Dermis blood vessel endothelial cell (primary cell): ENCODE data around the gene ACOT8. TPM values are rescaled to one million over a fixed set of nuclear protein-coding genes. Genes with fewer than 3 reads are reported as not detected.
"Not testable (repeated sequence)": the region's sequence is repeated elsewhere in the genome, so short reads cannot be mapped to it uniquely, and the experiment has no call there.

Source experiments
- DNase-seq: peaks from one replicate; pipeline ENCODE4 v3.0.0; 2010
- total RNA-seq: library from RNA; depleted of rRNA; stranded (reverse); fragments of >200 nt; gene quantifications from 2 replicates; pipeline ENCODE4 v1.2.3, GENCODE V29; 2014

Gene ACOT8
- total RNA-seq, 1 donor from 2014 or later = 42.5 TPM

DNA sequence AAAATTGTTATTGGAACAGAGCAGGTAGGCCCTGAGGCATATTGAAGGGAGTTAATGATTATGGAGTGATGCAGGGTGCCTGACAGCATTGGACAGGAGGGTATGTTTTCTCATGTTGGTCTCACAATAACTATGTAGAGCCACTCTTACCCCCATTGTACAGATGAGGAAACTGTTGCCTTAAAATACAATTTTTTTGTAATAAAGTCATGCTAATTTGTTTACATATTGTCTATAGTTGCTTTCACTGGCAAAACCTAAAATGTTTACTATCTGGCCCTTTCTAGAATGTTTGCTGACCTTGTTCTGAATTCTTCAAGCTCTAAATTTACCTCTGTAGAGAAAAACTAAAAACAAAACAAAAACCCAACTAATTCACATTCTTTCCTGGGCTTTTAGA, 5.7 kb downstream of the ACOT8 start:
- DNase-seq = no peak

DNA sequence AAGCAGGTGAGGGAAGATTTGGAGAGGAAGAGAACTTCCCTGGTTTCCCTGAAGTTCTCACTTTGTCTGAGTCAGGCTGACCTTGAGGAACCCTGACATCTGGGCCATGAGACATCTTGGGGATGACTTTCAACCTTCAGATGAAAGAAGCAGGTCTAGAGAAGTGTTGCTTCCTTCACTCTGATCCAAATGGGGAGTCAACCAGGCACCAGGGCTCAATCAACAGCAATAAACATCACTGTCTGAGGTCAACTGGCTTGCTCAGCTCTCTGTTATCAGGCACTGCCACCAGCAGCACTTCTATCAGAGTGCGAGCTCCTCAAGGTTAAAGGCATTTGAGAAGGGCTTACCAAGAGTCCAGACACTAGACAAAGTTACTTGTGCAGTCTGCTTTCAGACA, 6.3 kb downstream of the ACOT8 start:
- DNase-seq = no peak

DNA sequence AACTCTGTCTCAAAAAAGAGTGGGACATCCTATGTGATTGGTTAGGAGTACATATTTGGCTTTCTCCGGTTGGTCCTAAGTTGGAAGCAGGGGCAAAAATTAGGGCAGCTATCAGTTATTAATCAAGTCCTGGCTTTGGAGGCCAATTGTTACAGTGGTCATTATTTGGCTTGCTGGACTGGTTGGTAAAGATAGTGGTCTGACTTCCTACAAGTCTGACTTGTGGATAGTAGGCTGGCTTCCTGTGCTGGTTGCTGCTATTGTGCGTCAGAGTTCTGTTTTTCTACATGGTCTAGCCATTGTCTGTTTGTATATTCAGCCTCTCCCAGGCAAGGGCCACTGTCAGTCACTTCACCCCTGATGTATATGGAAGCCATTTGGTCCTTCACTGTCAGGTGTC, 7.0 kb downstream of the ACOT8 start:
- DNase-seq = no peak

DNA sequence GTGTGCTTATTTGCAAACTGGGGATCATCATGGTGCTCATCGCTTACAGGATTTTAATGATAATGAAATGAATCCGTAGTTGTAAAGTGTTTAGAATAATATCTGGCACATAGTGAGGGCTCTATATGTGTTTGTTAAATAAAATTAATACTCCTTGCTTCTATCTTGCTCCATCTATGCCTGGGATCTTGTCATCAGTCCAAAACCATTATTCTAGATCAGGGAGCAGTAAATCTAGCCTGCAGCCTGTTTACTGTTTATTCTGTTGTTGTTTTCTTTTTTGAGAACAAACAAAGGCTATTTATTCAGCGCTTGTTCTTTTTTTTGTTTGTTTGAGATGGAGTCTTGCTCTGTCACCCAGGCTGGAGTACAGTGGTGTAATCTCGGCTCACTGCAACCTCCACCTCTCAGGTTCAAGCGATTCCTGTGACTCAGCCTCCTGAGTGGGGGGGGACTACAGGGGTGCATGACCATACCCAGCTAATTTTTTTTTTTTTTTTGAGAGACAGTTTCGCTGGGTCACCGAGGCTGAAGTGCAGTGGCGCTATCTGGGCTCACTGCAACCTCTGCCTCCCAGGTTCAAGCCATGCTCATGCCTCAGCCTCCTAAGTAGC, 8.1 kb downstream of the ACOT8 start:
- DNase-seq = no peak

DNA sequence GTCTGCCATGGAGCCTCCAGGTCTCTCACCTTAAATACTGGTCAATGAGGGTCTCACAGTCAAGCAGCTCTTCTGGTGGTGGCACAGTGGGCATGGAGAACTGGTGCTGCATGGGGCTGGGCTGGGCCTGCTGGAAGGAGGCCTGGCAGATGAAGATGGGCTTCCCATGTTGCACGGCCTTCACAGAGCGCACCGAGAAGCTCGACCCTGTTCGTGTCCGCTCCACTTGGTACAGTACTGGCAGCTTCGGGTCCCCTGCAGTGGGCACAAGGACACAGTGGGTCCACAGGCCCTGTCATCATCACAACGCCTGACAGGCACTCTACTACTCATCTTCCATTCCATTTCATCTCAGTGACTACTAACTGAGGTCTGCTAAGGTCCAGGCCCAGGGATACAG, 8.8 kb downstream of the ACOT8 start:
- no peak for DNase-seq

DNA sequence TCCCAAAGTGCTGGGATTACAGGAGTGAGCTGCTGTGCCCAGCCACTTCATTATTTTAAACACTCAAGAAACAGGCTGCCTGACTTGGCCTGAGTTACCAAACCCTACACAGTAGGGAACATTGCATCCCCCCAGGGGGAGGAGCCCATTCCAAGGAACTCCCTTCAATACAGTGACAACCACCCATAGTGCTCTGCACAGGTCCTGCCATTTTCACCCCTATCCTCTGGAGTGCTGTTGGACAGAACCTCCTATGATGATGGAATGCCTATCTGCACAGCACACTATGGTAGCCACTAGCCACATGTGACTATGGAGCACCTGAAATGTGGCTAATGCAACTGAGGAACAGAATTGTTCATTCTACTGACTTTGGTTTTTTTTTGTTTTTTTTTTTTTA, 11.7 kb downstream of the ACOT8 start:
- no peak for DNase-seq

DNA sequence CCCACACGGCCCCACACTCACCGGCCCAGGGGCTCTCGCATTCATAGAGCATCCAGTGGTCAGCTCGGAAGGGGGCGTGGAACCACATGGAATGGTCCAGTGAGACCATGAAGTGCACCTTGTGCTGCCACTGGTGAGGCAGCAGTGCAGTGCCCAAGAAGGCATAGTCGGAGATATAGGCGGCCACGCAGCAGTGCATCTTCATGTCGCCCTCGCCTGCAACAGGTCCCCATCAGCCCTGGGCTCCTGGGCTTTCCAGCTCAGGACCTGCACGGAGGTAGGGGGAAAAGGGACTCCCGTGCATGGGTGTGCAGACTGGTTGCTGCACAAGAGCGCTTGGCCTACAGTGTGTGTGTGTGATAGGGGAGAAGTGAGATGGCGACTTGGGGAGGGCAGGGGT, 13.7 kb downstream of the ACOT8 start:
- no peak for DNase-seq

DNA sequence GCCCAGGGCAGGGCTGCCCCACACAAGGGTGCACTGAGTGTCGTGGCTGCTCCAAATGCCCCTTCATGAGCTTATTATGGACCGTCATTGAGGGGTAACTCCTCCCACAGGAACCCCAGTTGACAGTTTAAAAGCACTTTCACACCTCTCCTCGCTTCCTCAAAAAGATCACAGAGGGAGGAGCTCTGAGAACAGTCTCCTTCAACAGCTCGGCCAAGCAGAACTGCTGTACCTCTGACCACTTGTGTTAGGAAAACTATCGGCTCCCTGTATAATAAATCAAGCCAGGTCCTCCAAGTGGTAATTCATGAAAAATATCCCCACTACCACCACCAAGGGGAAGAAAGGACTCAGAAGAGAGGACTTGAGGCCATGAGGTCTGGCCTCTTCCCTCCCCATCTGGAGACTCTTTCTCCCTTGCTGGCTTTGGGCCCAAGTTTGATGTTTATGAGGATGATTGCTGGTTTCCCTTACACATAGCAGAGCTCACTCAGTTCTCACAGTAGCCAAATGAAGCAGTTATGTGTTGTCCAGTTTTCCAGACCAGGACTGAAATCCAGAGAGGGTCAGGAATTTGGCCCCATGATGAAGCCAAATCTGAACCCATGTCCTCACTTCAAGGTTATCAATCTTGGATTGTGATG, 14.9 kb downstream of the ACOT8 start:
- peak; percentile 28 for DNase-seq

DNA sequence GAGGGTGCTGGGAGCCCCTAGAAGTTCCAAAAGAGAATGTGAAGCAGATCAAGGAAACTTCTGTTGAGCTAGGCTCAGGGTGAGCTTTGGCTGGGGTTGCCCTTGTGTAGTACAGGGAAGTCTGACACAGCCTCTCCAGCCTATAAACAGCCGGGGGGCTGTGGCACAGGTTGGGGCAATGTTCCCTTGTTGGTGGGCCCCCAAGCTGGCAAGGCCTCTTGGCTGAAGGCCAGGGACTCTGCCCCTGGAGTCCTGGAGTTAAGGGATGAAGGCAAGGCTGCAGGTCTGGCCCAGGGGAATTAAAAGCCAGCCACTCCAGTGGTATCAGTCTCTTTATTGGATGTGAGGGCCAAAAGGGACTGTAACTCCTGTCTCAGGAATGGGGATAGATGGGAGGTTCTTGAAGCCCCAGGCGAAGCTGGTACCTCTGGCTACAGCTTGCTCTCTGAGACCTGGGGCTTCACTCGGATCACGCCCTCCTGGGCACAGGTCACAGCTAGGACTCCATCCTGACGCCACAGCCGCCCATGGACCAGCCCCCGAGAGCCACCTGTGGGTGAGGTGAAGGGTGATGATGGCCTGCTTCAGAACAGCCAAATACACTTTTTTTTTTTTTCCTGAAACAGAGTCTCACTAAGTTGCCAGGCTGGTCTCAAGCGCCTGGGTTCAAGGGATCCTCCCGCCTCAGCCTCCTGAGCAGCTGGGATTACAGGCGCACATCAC, 15.6 kb downstream of the ACOT8 start:
- DNase-seq = no peak

DNA sequence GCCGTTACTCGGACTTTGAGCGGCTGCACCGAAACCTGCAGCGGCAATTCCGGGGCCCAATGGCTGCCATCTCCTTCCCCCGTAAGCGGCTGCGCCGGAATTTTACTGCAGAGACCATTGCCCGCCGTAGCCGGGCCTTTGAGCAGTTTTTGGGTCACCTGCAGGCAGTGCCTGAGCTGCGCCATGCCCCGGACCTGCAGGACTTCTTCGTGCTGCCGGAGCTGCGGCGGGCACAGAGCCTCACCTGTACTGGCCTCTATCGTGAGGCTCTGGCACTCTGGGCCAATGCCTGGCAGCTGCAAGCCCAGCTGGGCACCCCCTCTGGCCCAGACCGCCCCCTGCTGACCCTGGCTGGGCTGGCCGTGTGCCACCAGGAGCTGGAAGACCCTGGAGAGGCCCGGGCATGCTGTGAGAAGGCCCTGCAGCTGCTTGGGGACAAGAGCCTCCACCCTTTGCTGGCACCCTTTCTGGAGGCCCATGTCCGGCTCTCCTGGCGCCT, 16.4 kb downstream of the ACOT8 start:
- no peak for DNase-seq

DNA sequence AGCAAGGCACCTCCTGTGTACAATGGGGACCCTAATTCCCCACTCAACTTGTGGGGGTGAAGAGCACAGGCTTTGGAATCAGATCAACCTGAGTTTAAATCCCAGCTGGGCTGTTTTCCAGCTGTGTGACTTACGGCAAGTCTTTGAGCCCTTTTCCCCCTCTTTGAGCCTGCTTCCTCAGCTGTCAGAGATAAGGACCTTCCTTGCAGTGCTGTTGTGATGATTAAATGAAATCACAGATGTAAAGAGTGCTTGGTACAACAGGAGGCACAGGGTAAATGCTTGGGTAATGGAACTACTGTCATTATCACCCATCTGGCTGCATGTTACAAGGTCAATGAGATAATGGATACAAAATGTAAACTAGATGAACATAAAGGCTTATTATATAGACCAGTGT, 20.4 kb downstream of the ACOT8 start:
- DNase-seq = no peak

DNA sequence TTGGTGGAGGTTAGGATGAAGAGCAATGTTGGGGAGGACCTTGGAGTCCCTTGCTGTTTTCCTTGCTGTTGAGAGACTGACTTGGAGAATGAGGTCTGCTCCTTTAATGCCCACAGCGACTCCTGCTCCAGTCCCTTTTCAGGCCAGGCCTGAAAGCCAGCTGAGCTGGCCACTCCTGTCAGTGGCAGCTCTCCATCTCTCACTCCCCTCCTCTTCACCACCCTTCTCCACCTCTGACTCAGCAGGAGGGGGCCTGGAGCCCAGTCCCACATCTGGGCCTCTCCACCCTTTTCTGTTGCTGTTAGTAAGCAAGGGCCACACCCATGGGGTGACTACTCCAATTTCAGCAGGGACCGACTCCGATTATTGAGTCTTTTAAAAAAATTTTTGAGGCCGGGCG, 21.4 kb downstream of the ACOT8 start:
- no peak for DNase-seq

DNA sequence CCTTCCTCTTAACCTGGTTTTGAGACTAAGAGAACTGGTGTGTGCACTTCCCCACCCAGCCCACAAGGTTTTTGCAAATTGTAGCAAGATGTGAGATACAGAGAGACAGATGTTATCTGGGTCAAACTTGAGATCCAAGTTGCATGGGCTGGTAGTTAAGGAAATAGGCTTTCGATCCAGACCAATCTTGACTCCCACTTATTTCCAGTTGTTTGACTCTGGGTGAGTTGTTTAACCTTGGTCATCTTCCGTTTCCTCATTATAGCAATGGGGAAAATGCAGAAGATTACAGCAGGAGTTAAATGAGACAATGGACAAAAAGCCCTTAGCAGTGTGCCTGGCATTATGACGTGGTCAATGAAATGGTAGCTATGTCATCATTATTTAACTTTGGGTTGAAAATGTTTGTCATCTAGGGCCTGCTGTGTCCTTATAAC, 21.8 kb downstream of the ACOT8 start:
- no peak for DNase-seq

DNA sequence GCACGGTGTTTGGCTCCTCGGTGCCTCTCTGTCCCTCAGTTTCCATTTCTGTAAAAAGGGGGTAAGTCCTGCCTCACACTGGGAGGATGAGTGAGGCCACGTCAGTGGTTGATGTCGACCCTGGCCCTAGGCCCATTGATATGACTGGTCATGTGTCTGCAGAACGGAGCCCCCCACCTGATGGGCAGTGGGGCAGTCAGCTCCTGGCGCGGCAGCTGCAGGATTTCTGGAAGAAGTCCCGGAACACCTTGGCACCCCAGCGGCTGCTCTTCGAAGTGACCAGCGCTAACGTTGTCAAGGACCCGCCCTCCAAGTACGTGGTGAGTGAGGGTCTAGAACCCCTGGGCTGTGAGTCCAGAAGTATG, 22.4 kb downstream of the ACOT8 start:
- DNase-seq = no peak

DNA sequence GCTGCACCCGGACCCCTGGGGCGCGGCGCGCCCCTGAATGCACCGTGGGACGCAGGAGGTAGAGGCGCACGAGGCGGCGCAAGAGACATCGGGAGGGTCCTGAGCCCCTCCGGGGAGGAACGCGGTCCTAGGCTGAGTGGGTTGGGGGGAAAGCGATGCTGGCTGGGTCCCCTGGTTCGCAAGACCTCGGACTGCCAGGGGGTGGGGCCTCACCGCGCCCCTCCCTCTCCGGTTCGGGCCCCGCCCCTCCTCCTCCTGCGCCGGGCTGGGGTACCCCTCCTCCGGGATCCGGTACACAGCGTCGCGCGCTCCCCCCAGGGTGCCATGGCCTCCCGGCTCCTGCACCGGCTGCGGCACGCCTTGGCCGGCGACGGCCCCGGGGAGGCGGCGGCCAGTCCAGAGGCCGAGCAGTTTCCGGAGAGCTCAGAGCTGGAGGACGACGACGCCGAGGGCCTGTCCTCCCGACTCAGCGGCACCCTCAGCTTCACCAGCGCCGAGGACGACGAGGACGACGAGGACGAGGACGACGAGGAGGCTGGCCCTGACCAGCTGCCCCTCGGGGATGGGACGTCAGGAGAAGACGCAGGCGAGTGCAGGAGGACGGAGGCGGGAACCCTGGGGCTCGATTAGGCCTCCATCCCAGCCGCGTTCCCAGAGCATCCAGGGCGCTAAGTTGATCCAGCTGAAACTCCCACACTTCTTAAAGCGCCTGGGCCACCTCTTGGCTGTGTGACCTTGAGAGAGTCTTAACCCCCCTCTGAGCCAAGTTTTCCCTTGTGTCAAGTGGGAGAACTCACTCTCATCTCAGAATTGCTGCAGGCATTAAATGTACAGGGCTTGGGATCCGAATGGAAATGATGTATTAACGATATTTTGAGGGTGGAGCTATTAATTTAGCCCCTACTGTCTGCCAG, 23.1 kb downstream of the ACOT8 start:
- DNase-seq = peak; percentile 70

DNA sequence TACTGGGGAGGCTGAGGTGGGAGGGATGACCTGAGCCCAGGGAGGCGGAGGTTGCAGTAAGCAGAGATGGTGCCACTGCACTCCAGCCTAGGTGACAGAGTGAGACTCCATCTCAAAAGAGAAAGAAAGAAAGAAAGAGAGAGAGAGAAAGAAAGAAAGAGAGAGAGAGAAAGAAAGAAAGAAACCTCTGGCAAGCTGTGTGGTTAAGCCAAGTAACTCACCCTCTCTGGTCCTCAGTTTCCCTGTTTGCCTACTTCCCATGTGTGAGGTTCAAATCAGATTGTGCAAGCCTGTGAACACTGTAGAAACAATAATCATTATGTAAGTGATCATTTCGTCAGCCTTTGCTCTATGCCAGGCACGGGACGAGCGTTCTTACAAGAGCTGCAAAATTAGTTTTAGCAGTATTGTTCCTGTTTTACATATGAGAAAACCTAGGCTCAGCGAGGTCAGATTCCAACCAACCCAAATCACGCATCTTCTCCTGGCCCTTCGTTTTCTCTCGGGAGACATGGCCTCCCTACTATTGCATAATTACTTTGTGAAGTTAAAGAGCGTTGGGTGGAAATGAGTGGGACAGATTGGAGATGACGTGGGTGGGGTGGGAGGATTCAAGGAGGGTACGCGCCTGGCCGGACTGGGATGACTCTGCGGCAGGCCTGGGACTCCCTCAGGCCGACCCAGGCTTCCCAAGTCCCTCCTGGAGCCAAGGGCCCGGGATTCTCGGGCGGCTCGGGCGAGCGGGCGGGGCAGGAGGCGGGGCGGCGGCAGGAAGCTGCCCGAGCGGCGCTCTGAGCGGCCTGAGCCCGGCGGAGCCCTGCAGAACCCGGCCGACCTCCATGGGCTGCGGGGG, 23.9 kb downstream of the ACOT8 start, which contains the start of gene SNX21:
SNX21 (plus strand) TSS at position 770 of the 853 bp plus-strand sequence. CDS start 121 bp downstream, outside the sequence.
- peak; percentile 89 for DNase-seq

DNA sequence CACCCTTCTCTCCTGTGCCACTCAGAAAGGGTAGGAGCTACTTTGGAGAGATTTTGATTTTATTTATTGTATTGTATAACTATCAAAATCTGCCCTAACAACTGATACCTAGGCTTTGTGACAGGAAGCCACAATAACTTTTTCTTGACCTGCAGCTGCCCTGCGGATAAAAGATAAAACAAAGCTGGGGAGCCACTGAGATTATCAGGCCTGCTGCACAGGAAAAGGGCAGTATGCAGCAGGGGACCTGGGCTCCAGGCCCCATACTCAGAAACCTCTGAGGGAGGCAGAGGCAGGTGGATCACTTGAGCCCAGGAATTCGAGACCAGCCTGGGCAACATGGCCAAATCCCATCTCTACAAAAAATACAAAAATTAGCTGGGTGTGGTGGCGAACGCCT, 24.6 kb downstream of the ACOT8 start:
- DNase-seq = no peak

DNA sequence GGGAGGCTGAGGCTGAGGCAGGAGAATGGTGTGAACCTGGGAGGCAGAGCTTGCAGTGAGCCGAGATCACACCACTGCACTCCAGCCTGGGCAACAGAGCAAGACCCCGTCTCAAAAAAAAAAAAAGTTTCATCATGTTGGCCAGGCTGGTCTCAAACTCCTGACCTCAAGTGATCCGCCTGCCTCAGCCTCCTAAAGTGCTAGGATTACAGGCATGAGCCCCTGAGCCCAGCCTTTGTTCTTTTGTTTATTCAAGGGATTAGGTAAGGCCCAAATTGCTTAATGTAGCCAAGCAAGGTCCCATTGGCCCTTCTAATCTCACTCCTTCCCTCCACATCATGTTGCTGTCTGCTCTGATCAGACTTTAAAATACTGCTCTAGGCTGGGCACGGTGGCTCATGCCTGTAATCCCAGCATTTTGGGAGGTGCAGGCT, 27.5 kb downstream of the ACOT8 start:
- DNase-seq = not testable (repeated sequence)

DNA sequence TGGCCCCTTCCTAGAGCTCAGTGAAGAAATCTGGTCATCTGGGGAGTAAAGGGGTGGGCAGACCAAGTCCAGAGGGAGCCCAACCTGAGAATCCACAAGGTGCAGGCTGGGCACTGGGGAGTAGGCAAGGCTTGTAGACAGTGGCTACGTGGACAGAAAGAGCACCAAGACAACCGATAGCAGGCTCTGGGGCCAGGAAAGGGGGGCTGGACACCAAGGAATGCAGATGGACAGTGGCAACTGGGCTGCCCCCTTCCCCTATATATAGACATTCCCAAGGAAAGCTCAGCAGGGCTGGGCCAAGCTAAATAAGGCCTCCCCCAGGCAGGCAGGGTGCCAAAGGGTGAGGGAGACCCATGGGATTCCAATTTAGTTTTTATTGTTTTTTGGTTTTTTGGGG, 28.6 kb downstream of the ACOT8 start:
- no peak for DNase-seq

DNA sequence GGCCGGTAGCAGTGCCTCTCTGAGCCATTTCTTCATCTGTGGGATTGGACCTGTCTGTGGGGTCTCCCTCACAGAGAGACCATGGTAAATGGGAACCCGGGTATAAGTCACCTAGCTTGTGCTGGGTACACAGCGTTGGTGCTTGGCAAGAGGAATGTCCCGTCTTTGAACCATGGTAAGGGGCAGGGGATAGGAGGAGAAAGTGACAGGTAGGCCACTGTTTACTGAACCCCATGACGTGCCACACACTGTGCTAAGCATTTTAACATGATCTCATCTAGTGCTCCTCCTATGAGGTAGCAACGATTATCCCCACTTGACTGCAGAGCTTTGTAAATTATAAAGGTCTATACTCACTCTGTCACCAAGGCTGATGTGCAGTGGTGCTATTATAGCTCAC, 29.5 kb downstream of the ACOT8 start:
- no peak for DNase-seq

DNA sequence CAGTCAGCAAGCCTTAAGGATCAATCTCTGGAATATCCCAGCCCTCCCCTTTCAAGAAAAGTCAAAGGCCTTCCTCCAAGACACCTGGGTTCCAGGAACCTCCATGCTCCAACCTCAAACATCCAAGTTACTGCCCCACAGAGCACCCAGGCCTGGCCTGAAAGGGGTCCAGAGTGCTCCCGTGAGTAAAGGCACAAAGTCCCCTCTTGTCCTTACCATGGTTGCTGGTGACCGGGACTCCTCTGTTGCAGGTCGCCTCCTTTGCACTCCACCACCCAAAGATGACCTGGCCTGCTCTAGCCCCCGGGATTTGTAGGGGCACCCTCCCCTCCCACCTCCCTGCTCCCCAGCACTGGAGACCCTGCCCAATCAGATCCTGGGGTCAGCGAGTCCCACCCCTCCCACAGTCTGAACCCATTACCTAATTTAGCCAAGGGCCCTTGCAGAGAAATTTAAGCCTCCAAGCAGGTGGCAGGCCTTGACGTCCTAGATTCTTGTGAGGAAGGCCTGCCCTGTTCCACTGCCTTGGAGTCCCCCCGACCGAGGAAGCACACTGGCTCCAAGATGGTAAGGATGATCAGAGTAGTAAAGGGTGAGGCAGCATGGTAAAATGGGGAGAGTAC, 30.1 kb downstream of the ACOT8 start, which contains the start of gene TNNC2:
TNNC2 (minus strand) TSS at position 283 of the 623 bp plus-strand sequence; CDS start at position 219, 64 bp downstream.
- DNase-seq = no peak
